ENCODE data around the gene KPNA6.
"Not testable (repeated sequence)": the region's sequence is repeated elsewhere in the genome, so short reads cannot be mapped to it uniquely, and the experiment has no call there.

Gene KPNA6

DNA sequence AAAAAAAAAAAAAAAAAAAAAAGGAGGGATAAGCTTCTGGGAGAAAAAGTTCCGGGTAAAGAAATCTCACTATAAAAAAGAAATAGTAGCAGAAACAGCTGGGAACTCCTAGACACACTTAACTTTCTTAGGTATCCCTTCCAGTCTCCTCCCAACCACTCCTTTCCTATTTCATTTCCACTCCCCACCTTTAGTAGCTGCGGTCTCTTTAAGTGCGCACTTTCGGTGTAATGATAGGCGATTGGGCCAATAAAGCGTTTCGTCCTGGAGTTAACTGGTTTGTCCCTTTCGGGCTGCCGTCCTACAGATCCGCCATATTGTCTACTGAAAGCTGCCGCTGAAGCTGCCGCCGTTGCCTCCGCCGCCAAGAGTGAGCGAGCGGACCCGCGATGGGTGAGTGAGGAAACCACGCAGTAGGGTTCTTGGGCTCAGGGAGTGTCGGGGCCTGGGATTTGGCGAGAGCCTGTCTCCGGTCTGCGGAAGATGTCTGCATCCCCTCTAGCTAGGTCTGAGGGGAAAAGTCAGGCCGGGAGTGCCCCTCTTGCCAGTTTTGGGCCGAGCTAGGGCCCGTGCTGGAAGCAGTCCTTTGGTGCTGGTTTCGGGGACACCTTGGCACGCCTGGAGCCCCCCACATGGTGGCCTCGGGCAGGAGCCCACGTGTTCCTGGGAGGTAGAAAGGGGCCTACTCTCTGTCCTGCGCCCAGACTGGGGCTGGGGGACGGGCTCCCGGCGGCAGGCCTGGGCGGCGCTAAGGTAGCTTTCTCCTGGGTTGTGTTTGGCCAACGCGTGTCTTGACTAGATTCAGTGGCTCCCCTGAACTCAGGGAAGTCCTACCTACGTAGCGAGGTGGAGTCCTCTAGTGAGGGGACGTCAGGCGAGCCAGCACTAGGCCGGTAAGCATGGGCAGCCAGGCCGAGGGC, at the start of gene KPNA6:
KPNA6 (plus strand) TSS at position 315 of the 920 bp plus-strand sequence; CDS start at position 390, 75 bp downstream.
- DNase-seq: peak; percentile 96

- no peak for DNase-seq
Measured at GRCh38 chr1:32060914-32061313, 46.9 kb upstream of the KPNA6 start.

DNA sequence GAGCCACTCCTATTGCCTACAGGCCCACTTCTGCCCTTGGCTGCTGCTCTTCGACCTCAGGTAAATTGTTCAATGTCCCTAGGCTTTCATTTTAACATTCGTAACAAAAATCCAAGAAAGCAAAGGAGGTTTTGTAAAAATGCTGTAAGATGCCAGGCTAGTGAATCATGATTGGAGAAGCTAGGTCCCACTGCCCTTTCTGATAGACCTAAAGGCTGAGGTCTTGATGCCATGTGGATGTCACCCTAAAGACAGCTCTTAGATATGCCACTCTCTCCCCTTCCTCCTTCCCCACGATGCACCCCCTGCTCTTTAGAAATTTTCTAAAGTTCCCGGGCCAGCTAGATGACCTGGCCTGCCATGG, 45.0 kb upstream of the KPNA6 start:
- no peak for DNase-seq

DNA sequence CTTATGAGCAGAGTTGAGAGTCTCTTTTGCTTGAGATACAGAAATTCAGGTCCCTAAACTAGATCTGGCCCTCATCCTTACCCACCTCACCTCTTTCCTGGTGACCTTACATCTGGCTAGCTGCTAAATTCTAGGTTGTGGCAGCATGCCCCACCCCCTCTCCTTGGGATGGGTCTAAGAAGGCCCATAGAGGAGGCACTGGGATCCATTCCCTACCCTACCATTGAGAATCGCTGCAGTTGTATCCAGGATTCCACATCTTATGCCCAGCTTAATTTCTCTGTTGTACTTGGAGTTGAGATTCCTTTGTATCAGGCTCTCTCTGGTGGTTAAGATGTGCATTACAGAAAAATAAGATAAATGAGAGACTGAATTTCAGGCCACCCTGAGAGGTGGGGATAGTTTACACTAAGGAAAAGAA, 44.6 kb upstream of the KPNA6 start:
- peak; percentile 73 for DNase-seq

DNA sequence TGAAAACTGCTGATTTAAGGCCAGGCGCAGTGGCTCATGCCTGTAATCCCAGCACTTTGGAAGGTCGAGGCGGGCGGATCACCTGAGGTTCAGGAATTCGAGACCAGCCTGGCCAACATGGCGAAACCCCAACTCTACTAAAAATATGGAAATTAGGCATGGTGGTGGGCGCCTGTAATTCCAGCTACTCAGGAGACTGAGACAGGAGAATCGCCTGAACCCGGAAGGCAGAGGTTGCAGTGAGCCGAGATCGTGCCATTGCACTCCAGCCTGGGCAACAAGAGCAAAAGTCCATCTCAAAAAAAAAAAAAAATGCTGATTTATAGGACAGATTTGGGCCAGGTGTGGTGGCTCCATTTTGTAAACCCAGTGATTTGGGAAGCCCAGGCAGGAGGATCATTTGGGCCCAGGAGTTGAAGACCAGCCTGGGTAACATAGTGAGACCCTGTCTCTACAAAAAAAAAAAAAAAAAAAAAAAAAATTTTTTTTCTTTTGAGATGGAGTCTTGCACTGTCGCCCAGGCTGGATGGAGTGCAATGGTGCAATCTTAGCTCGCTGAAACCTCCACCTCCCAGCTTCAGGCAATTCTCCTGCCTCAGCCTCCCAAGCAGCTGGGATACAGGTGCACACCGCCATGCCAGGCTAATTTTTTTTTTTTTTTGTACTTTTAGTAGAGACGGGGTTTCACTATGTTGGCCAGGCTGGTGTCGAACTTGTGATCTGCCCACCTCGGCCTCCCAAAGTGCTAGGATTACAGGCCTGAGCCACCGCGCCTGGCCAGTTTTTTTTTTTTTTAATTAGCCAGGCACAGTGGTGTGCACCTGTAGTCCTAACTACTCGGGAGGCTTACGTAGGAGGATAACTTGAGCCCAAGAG, 42.0 kb upstream of the KPNA6 start:
- DNase-seq: not testable (repeated sequence)

DNA sequence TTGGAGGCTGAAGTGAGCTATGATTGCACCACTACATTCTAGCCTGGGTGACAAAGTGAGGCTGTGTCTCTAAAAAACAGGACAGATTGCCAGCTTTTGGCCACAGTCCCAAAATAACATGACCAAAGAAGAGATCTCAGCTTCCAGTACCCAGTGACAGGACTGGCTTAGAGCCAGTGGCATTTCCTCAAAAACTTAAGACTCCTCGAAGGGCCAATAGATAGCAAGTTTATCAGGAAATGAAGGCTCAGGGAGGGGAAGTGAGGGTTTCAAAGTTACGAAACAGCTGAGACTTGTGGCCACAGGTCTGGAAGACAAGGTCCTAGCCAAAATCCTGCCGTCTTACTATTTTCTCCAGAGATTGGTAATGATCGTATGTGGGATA, 41.4 kb upstream of the KPNA6 start:
- DNase-seq: peak; percentile 18

- DNase-seq: peak; percentile 64
Measured at GRCh38 chr1:32068957-32069588, 38.8 kb upstream of the KPNA6 start.

GRCh38 chr1:32071758-32072621, 35.9 kb upstream of the KPNA6 start:
- DNase-seq: peak; percentile 62

GRCh38 chr1:32072622-32073298, 35.1 kb upstream of the KPNA6 start, which contains the start of gene TMEM39B:
Gene TMEM39B (plus strand): TSS chr1:32072939. CDS start chr1:32073048, 109 bp downstream.
- DNase-seq: peak; percentile 85

DNA sequence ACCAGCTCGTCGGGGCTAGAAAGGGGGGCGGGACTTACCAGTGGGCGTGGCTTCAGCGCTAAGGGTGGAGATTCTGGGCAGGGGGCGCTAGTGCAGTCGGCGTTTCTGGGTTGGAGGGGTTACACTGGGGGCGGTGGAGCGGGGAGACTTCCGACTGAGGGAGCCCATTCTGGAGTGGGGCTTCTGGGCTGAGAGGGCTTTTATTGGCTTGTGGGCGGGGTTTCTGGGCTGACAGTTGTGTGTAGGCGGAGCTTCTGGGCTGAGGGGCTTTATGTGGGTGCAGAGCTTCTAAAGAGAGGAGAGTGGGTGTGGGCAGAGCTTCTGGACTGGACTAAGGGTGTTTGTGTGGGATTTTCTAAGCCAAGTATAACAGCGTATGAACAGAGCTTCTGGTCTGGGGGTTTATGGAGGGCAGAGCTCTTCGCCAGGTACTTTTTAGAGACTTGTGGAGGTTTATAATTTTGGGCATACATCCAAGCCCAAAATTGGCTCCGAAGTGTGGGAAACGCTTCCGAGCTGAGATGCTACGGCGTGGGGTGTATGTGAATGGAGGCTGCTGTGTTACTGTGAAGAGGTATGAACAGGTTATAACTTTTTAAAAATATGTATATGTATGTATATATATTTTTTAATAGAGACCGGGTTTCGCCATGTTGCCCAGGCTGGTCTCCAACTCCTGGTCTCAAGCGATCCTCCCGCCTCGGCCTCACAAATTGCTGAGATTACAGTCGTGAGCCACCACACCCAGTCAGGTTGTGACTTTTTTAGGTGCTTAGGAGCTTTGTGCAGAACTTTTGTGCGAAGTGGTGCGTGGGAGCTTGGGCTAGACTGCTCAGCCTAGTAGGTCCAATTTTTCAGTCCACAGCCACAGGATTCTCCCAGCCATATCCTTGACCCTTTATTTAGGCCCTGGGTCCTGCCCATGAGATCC, 34.3 kb upstream of the KPNA6 start:
- DNase-seq: peak; percentile 81

GRCh38 chr1:32074841-32075240, 33.0 kb upstream of the KPNA6 start:
- no peak for DNase-seq

- DNase-seq: no peak
Measured at GRCh38 chr1:32077451-32077850, 30.4 kb upstream of the KPNA6 start.

DNA sequence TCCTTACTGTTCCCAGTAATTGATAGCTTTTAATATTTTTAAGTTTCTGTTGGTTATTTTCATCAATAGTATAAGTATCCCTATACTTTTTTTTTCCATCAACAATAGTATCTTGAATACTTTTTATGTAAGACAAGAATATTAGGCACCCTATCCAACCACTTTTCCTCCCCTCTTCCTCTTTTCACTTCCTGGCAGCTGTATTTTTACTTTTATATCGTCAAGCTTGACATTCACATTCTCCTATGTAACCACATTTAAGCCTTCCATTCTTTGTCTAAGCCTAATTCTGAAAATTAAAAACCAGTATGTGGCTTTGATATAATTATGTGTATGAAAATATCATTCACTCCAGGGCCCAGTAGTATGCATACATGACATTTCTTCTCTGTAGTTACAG, 25.8 kb upstream of the KPNA6 start:
- DNase-seq: no peak

DNA sequence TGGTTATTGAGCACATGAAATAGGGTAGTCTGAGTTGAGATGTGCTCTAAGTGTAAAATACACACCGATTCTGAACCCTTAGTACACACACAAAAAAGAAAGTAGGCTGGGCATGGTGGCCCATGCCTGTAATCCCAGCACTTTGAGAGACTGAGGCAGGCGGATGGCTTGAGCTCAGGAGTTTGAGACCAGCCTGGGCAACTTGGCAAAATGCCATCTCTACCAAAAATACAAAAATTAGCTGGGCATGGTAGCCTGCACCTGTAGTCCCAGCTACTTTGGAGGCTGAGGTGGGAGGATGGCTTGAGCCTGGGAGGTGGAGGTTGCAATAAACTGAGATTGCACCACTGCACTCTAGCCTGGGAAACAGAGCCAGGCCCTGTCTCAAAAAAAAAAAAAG, 21.5 kb upstream of the KPNA6 start:
- not testable (repeated sequence) for DNase-seq

GRCh38 chr1:32091176-32091575, 16.7 kb upstream of the KPNA6 start:
- DNase-seq: no peak

- DNase-seq: no peak
Measured at GRCh38 chr1:32091591-32091990, 16.3 kb upstream of the KPNA6 start.

- no peak for DNase-seq
Measured at GRCh38 chr1:32094746-32095521, 12.9 kb upstream of the KPNA6 start.

GRCh38 chr1:32099426-32099825, 8.4 kb upstream of the KPNA6 start:
- DNase-seq: no peak

GRCh38 chr1:32100359-32100758, 7.5 kb upstream of the KPNA6 start:
- DNase-seq: no peak

Measured in kidney glomerular epithelial cell (primary cell).